ENCODE measurements around the gene TFF1. TPM values are rescaled to one million over a fixed set of nuclear protein-coding genes. Genes with fewer than 3 reads are reported as not detected.

The TFF1 gene
- total and polyA plus RNA-seq, 2 experiments from 2014 or later = not detected

- Histone ChIP-seq H3K27me3 (no peaks in the 10 kb centered on the region), H3K9me3 (ENCODE audit: low read depth) (no peaks in the 10 kb centered on the region), H3K36me3 (no peaks in the 10 kb centered on the region), H3K4me1 (ENCODE audit: low read depth) (no peaks in the 10 kb centered on the region), H3K27ac (no peak overlapping the region), H3K4me3 (no peak overlapping the region)
- no peak for TF ChIP-seq CTCF (IDR thresholded peaks at IDR 0.05; ENCODE audit: low read depth, low read length)
- DNase-seq (ENCODE audit: low read depth in 1 of 2, low spot score in 1 of 2) = no peak
Observed at GRCh38 chr21:42397746-42398394, 31.5 kb upstream of the TFF1 start.

GRCh38 chr21:42396799-42397745 lies 30.7 kb upstream of the TFF1 start:
- Histone ChIP-seq H3K27me3 (no peaks in the 10 kb centered on the region), H3K36me3 (no peaks in the 10 kb centered on the region), H3K4me1 (ENCODE audit: low read depth) (no peaks in the 10 kb centered on the region), H3K27ac (no peak overlapping the region), H3K9me3 (ENCODE audit: low read depth) (no peaks in the 10 kb centered on the region), H3K4me3 (no peak overlapping the region)
- no peak for TF ChIP-seq CTCF (IDR thresholded peaks at IDR 0.05; ENCODE audit: low read depth, low read length)
- no peak for DNase-seq (ENCODE audit: low read depth in 1 of 2, low spot score in 1 of 2)

GRCh38 chr21:42395905-42396651 lies 29.7 kb upstream of the TFF1 start, which contains the start of gene TMPRSS3:
Gene TMPRSS3 (minus strand): TSS chr21:42396052. CDS start chr21:42395417, 635 bp downstream.
- Histone ChIP-seq H3K36me3 (no peaks in the 10 kb centered on the region), H3K27me3 (no peaks in the 10 kb centered on the region), H3K4me3 (no peak within 1 kb of the TSS), H3K27ac (no peak within 1 kb of the TSS), H3K4me1 (ENCODE audit: low read depth) (no peaks in the 10 kb centered on the region), H3K9me3 (ENCODE audit: low read depth) (no peaks in the 10 kb centered on the region)
- DNase-seq (ENCODE audit: low read depth in 1 of 2, low spot score in 1 of 2) = no peak
- TF ChIP-seq CTCF (IDR thresholded peaks at IDR 0.05; ENCODE audit: low read depth, low read length) = no peak

GRCh38 chr21:42395302-42395701 lies 29.0 kb upstream of the TFF1 start:
- no peak for TF ChIP-seq CTCF (IDR thresholded peaks at IDR 0.05; ENCODE audit: low read depth, low read length)
- no peak overlapping the region for H3K4me3 ChIP-seq
- H3K36me3 ChIP-seq = no peaks in the 10 kb centered on the region
- H3K27me3 ChIP-seq = no peaks in the 10 kb centered on the region
- no peaks in the 10 kb centered on the region for H3K4me1 ChIP-seq (ENCODE audit: low read depth)
- DNase-seq (ENCODE audit: low read depth in 1 of 2, low spot score in 1 of 2) = no peak
- no peak overlapping the region for H3K27ac ChIP-seq
- H3K9me3 ChIP-seq (ENCODE audit: low read depth) = no peaks in the 10 kb centered on the region

- H3K36me3 ChIP-seq = no peaks in the 10 kb centered on the region
- no peak for TF ChIP-seq CTCF (IDR thresholded peaks at IDR 0.05; ENCODE audit: low read depth, low read length)
- no peak overlapping the region for H3K4me3 ChIP-seq
- no peak for DNase-seq (ENCODE audit: low read depth in 1 of 2, low spot score in 1 of 2)
- no peaks in the 10 kb centered on the region for H3K9me3 ChIP-seq (ENCODE audit: low read depth)
- peaks cover 3% of the 10 kb centered on the region for H3K4me1 ChIP-seq (ENCODE audit: low read depth)
- H3K27ac ChIP-seq = no peak overlapping the region
- no peaks in the 10 kb centered on the region for H3K27me3 ChIP-seq
Observed at GRCh38 chr21:42393443-42393950, 27.2 kb upstream of the TFF1 start.
